MM.1S (cell line): Measurements from ENCODE around the gene PICALM.

Source experiments
- EZH2 ChIP-seq: fragments of 300-600 bp; sonication (generic); optimal IDR thresholded peaks from 2 replicates; pipeline ENCODE3; 2017; ENCODE audit warnings: low read depth, mild to moderate bottlenecking, antibody characterized with exemption, low read length, mixed read lengths
- TF ChIP-seq, protein P1 (sequence below): fragments of 300-600 bp; sonication (generic); IDR thresholded peaks from 2 replicates; pipeline ENCODE4 v1.5.1; 2016; ENCODE audit warnings: antibody characterized with exemption, low read length, mixed read lengths

GRCh38 chr11:86014221-86014620, 54.7 kb downstream of the PICALM start:
- TF ChIP-seq, protein P1, sequence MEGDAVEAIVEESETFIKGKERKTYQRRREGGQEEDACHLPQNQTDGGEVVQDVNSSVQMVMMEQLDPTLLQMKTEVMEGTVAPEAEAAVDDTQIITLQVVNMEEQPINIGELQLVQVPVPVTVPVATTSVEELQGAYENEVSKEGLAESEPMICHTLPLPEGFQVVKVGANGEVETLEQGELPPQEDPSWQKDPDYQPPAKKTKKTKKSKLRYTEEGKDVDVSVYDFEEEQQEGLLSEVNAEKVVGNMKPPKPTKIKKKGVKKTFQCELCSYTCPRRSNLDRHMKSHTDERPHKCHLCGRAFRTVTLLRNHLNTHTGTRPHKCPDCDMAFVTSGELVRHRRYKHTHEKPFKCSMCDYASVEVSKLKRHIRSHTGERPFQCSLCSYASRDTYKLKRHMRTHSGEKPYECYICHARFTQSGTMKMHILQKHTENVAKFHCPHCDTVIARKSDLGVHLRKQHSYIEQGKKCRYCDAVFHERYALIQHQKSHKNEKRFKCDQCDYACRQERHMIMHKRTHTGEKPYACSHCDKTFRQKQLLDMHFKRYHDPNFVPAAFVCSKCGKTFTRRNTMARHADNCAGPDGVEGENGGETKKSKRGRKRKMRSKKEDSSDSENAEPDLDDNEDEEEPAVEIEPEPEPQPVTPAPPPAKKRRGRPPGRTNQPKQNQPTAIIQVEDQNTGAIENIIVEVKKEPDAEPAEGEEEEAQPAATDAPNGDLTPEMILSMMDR, result no peak
- no peak for TF ChIP-seq EZH2
